IPS DF 19.7 (cell line): ENCODE measurements around the gene TMEM161B.
"Not testable (repeated sequence)": the region's sequence is repeated elsewhere in the genome, so short reads cannot be mapped to it uniquely, and the experiment has no call there.

Experiments
- DNase-seq: peaks from one replicate; pipeline ENCODE4 v3.0.0-alpha.2; 2013; ENCODE audit warnings: low read depth, low spot score

TMEM161B gene

GRCh38 chr5:88248743-88249540 is 19.7 kb downstream of the TMEM161B start:
- no peak for DNase-seq

GRCh38 chr5:88248094-88248493 is 20.6 kb downstream of the TMEM161B start:
- DNase-seq, result no peak

- DNase-seq, result no peak
These were observed 22.8 kb downstream of the TMEM161B start for GRCh38 chr5:88245893-88246244.

GRCh38 chr5:88245241-88245892 is 23.3 kb downstream of the TMEM161B start:
- DNase-seq, result no peak

GRCh38 chr5:88244686-88245085 is 24.0 kb downstream of the TMEM161B start:
- DNase-seq, result no peak

GRCh38 chr5:88243493-88243892 is 25.2 kb downstream of the TMEM161B start:
- not testable (repeated sequence) for DNase-seq

- DNase-seq, result no peak
These were observed 29.9 kb downstream of the TMEM161B start for GRCh38 chr5:88238732-88239131.

- no peak for DNase-seq
These were observed 31.6 kb downstream of the TMEM161B start for GRCh38 chr5:88236866-88237642.

GRCh38 chr5:88235828-88236227 is 32.8 kb downstream of the TMEM161B start:
- no peak for DNase-seq

- DNase-seq, result no peak
These were observed 33.3 kb downstream of the TMEM161B start for GRCh38 chr5:88235346-88235745.

- DNase-seq, result no peak
These were observed 38.0 kb downstream of the TMEM161B start for GRCh38 chr5:88230546-88231066.

- no peak for DNase-seq
These were observed 41.7 kb downstream of the TMEM161B start for GRCh38 chr5:88226881-88227450.

- no peak for DNase-seq
These were observed 54.0 kb downstream of the TMEM161B start for GRCh38 chr5:88214655-88215054.

- no peak for DNase-seq
These were observed 61.1 kb downstream of the TMEM161B start for GRCh38 chr5:88207575-88207974.

GRCh38 chr5:88203981-88204750 is 64.5 kb downstream of the TMEM161B start:
- no peak for DNase-seq

GRCh38 chr5:88195636-88196035 is 73.0 kb downstream of the TMEM161B start:
- no peak for DNase-seq

- no peak for DNase-seq
These were observed 74.7 kb downstream of the TMEM161B start for GRCh38 chr5:88193896-88194295.

GRCh38 chr5:88190106-88190834 is 78.4 kb downstream of the TMEM161B start:
- DNase-seq, result no peak

- not testable (repeated sequence) for DNase-seq
These were observed 79.2 kb downstream of the TMEM161B start for GRCh38 chr5:88189484-88189883.

GRCh38 chr5:88188458-88189132 is 80.0 kb downstream of the TMEM161B start:
- no peak for DNase-seq
